Measurements from ENCODE around the gene DHX16. TPM values are rescaled to one million over a fixed set of nuclear protein-coding genes. Genes with fewer than 3 reads are reported as not detected.
A peak's percentile ranks its signal among the peaks of the same experiment; 100 is the strongest.

The DHX16 gene
- total RNA-seq, 1 experiment from 2014 or later: 32.2 TPM

DNA sequence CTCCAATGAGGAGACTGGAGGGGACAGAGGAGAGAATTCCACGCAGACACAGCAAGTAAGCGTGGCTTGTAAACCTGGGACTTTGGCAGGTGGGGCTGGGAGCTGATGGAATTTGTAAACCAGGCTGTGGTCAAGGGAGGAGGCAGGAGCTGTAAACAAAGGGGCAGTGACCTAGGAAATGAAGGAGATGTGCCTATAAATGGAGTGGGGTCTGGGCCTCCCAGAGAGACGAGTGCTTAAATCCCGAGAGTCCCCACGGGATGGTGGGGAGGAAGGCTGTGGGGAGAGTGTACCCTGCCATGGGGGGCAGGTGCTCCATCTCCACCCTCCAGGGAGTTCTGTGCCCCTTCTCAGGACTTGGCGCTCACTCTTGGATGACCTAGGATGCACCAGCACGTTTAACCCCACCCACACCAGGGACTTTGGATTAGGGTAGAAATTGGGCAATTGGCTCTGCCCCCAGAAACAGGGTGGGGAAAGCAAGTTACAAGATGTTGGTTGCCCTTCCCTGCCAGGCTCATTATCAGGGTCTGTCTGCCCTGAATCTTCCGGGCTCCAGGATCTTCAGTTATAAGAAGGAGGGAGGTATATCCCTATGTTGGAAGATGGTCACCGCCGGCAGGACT, 4.0 kb upstream of the DHX16 start (continued):
- no peak for TF ChIP-seq SMAD3 (CRISPR knock-in tag; IDR thresholded peaks at IDR 0.05; ENCODE audit: borderline replicate concordance)
- TF ChIP-seq GRHL2 (CRISPR knock-in tag; IDR thresholded peaks at IDR 0.05; ENCODE audit: insufficient replicate concordance, severe bottlenecking): no peak
- TF ChIP-seq KAT7 (CRISPR knock-in tag; IDR thresholded peaks at IDR 0.05; ENCODE audit: borderline replicate concordance): no peak
- TF ChIP-seq CREM (CRISPR knock-in tag; IDR thresholded peaks at IDR 0.05): no peak
- TF ChIP-seq ZNF416 (CRISPR knock-in tag; IDR thresholded peaks at IDR 0.05): no peak
- TF ChIP-seq, protein P1, sequence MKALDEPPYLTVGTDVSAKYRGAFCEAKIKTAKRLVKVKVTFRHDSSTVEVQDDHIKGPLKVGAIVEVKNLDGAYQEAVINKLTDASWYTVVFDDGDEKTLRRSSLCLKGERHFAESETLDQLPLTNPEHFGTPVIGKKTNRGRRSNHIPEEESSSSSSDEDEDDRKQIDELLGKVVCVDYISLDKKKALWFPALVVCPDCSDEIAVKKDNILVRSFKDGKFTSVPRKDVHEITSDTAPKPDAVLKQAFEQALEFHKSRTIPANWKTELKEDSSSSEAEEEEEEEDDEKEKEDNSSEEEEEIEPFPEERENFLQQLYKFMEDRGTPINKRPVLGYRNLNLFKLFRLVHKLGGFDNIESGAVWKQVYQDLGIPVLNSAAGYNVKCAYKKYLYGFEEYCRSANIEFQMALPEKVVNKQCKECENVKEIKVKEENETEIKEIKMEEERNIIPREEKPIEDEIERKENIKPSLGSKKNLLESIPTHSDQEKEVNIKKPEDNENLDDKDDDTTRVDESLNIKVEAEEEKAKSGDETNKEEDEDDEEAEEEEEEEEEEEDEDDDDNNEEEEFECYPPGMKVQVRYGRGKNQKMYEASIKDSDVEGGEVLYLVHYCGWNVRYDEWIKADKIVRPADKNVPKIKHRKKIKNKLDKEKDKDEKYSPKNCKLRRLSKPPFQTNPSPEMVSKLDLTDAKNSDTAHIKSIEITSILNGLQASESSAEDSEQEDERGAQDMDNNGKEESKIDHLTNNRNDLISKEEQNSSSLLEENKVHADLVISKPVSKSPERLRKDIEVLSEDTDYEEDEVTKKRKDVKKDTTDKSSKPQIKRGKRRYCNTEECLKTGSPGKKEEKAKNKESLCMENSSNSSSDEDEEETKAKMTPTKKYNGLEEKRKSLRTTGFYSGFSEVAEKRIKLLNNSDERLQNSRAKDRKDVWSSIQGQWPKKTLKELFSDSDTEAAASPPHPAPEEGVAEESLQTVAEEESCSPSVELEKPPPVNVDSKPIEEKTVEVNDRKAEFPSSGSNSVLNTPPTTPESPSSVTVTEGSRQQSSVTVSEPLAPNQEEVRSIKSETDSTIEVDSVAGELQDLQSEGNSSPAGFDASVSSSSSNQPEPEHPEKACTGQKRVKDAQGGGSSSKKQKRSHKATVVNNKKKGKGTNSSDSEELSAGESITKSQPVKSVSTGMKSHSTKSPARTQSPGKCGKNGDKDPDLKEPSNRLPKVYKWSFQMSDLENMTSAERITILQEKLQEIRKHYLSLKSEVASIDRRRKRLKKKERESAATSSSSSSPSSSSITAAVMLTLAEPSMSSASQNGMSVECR (CRISPR knock-in tag; IDR thresholded peaks at IDR 0.05; ENCODE audit: borderline replicate concordance): no peak
- TF ChIP-seq ETV6 (CRISPR knock-in tag; IDR thresholded peaks at IDR 0.05): no peak
- TF ChIP-seq ZNF423 (CRISPR knock-in tag; IDR thresholded peaks at IDR 0.05): no peak
- TF ChIP-seq ZNF219 (CRISPR knock-in tag; IDR thresholded peaks at IDR 0.05; ENCODE audit: borderline replicate concordance): no peak
- TF ChIP-seq FOXJ3 (CRISPR knock-in tag; IDR thresholded peaks at IDR 0.05; ENCODE audit: borderline replicate concordance): no peak

DNA sequence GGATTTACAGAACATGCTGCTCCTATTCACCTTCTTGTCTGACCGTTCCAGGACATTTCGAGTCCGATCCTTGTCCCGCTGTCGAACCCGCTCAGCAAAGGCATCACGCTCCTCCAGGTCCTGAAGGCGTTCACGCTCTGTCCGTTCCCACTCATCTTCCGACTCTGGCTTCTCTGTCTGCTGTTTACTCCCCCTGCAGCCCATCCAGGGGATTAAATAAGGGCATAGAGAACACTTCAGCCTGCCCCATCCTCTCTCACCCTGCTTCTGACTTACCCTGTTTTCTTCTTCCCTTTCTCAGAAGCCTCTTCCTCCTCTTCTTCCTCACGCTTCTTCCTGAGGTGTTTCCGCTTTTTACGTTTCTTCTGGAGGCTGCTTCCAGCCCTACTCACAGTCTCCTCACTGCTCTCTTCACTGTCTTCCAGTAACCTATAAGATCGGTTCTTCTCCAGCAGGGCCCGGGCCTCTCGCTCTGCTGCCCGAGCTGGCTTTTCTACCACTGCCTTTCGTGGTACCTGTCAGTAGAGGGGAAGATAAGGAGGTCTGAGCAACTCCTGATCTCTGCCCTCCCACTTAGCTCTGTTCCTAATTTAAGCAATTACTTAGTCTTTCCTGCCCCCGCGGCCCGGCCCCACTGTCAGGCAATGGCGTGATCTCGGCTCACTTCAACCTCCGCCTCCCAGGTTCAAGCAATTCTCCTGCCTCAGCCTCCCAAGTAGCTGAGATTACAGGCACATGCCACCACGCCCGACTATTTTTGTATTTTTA, 1.9 kb downstream of the DHX16 start:
- H3K4me3 Mint-ChIP-seq: peak overlapping the region; percentile 93
- ChIA-PET CTCF (interaction anchor here (1.7 kb wide), 1 partner anchor 71 kb away, joined by 3 read pairs; no protein-coding TSS in a partner anchor), POLR2A (no interaction called here)
- H3K36me3 Mint-ChIP-seq: peaks cover 28% of the 10 kb centered on the region
- no peaks in the 10 kb centered on the region for H3K27me3 Mint-ChIP-seq (ENCODE audit: low read depth)
- no peaks in the 10 kb centered on the region for H3K9me3 Mint-ChIP-seq
- ATAC-seq (peak; percentile 51), DNase-seq (ENCODE audit: low spot score) (no peak)
- peak overlapping the region; percentile 41; the same call in 1 of the 2 replicates for H3K27ac Mint-ChIP-seq
- H3K4me1 Mint-ChIP-seq: peaks cover 8% of the 10 kb centered on the region
- TF ChIP-seq, protein P2, sequence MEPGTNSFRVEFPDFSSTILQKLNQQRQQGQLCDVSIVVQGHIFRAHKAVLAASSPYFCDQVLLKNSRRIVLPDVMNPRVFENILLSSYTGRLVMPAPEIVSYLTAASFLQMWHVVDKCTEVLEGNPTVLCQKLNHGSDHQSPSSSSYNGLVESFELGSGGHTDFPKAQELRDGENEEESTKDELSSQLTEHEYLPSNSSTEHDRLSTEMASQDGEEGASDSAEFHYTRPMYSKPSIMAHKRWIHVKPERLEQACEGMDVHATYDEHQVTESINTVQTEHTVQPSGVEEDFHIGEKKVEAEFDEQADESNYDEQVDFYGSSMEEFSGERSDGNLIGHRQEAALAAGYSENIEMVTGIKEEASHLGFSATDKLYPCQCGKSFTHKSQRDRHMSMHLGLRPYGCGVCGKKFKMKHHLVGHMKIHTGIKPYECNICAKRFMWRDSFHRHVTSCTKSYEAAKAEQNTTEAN (CRISPR knock-in tag; IDR thresholded peaks at IDR 0.05): no peak
- TF ChIP-seq, protein P3, sequence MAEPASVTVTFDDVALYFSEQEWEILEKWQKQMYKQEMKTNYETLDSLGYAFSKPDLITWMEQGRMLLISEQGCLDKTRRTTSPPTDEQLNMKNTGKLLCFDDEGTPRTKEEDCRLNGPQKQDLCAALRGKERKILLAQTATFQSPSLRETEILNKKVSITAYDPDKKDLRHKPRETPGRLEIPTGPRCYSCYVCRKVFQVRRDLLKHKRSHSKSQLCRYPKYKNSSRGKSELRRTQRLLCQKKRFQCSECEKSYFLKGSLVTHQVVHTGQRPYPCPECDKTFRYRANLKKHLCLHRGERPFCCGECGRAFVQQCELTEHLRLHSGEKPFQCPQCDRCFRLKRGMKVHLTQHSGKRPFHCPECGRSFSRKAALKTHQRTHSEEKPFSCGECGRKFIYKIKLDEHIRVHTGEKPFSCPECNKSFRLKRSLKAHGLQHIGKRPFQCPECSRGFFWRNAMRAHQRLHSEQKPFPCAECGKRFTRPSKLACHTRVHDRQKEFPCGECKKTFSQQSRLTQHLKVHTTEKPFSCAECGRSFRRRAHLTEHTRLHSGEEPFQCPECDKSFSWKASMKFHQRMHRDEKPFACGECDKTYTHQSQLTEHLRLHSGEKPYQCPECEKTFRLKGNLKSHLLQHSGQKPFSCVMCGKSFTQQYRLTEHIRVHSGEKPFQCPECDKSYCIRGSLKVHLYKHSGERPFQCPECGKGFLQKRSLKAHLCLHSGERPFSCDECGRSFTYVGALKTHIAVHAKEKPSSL (CRISPR knock-in tag; conservative IDR thresholded peaks at IDR 0.05): no peak
- TF ChIP-seq, protein P4, sequence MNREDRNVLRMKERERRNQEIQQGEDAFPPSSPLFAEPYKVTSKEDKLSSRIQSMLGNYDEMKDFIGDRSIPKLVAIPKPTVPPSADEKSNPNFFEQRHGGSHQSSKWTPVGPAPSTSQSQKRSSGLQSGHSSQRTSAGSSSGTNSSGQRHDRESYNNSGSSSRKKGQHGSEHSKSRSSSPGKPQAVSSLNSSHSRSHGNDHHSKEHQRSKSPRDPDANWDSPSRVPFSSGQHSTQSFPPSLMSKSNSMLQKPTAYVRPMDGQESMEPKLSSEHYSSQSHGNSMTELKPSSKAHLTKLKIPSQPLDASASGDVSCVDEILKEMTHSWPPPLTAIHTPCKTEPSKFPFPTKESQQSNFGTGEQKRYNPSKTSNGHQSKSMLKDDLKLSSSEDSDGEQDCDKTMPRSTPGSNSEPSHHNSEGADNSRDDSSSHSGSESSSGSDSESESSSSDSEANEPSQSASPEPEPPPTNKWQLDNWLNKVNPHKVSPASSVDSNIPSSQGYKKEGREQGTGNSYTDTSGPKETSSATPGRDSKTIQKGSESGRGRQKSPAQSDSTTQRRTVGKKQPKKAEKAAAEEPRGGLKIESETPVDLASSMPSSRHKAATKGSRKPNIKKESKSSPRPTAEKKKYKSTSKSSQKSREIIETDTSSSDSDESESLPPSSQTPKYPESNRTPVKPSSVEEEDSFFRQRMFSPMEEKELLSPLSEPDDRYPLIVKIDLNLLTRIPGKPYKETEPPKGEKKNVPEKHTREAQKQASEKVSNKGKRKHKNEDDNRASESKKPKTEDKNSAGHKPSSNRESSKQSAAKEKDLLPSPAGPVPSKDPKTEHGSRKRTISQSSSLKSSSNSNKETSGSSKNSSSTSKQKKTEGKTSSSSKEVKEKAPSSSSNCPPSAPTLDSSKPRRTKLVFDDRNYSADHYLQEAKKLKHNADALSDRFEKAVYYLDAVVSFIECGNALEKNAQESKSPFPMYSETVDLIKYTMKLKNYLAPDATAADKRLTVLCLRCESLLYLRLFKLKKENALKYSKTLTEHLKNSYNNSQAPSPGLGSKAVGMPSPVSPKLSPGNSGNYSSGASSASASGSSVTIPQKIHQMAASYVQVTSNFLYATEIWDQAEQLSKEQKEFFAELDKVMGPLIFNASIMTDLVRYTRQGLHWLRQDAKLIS (CRISPR knock-in tag; IDR thresholded peaks at IDR 0.05; ENCODE audit: borderline replicate concordance): no peak
- TF ChIP-seq NFYB (CRISPR knock-in tag; conservative IDR thresholded peaks at IDR 0.05; ENCODE audit: low read depth) (no peak), PRRX2 (CRISPR knock-in tag; IDR thresholded peaks at IDR 0.05) (no peak), HMGA2 (CRISPR knock-in tag; IDR thresholded peaks at IDR 0.05) (no peak), ZNF423 (CRISPR knock-in tag; IDR thresholded peaks at IDR 0.05) (no peak), SP1 (CRISPR knock-in tag; conservative IDR thresholded peaks at IDR 0.05) (no peak), ELF4 (CRISPR knock-in tag; IDR thresholded peaks at IDR 0.05; ENCODE audit: low read depth) (no peak), MYBL2 (CRISPR knock-in tag; IDR thresholded peaks at IDR 0.05) (no peak)
- TF ChIP-seq, protein P5, sequence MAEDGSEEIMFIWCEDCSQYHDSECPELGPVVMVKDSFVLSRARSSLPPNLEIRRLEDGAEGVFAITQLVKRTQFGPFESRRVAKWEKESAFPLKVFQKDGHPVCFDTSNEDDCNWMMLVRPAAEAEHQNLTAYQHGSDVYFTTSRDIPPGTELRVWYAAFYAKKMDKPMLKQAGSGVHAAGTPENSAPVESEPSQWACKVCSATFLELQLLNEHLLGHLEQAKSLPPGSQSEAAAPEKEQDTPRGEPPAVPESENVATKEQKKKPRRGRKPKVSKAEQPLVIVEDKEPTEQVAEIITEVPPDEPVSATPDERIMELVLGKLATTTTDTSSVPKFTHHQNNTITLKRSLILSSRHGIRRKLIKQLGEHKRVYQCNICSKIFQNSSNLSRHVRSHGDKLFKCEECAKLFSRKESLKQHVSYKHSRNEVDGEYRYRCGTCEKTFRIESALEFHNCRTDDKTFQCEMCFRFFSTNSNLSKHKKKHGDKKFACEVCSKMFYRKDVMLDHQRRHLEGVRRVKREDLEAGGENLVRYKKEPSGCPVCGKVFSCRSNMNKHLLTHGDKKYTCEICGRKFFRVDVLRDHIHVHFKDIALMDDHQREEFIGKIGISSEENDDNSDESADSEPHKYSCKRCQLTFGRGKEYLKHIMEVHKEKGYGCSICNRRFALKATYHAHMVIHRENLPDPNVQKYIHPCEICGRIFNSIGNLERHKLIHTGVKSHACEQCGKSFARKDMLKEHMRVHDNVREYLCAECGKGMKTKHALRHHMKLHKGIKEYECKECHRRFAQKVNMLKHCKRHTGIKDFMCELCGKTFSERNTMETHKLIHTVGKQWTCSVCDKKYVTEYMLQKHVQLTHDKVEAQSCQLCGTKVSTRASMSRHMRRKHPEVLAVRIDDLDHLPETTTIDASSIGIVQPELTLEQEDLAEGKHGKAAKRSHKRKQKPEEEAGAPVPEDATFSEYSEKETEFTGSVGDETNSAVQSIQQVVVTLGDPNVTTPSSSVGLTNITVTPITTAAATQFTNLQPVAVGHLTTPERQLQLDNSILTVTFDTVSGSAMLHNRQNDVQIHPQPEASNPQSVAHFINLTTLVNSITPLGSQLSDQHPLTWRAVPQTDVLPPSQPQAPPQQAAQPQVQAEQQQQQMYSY (CRISPR knock-in tag; IDR thresholded peaks at IDR 0.05): no peak
